ENCODE data around the gene ASTN2.

The ASTN2 gene

DNA sequence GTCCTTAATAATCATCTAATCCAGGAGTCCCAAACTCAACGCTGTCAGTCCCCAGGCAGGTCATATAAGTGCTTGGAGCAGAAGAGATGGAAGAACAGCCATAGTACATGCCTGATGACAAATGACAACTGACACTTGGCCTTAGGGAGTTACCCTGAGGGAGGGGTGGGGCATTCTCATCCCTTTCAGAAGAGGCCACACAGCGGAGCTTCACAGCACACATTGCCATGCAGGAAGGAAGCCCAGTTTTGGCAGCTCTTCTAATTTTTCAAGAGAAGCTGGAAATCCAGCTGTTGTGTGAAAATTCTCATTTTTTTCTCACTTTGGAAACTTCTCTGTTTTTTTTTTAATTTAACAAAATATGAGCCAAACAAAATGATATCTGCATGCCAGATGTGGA is 89.0 kb downstream of the ASTN2 start:
- TF ChIP-seq CTCF (IDR thresholded peaks at IDR 0.05; ENCODE audit: insufficient read depth, missing control alignments) = no peak
- DNase-seq (ENCODE audit: insufficient read length, low spot score) = no peak
- FAIRE-seq = no peak

DNA sequence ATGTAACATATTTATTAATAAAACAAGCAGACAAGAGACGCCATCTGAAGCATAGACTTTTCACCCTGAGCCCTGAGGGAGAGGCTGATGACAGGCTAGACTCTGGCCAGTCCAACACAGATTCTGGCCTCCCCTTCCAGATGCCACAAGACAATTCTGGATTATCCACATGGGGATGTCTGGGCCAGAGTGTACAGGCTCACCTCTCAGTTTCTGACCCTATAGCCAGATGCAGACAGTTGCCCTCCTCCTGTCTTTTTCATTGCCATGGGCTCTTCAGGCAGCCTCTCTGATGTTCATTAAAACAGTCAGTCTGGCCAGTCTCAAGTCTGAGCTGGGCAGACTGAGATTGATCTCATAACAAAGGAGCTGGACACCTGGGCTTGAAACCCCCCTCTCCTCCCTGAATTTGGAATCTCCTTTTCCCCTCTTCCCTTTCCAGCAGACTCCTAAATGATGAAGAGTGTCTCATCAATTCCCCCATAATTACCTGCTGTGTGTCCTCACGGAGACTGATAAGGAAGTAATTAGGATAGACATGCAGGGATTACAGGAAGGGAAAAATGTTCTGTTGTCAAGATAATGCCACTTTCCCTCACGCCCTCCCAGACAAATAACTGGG is 89.6 kb downstream of the ASTN2 start:
- FAIRE-seq (no peak), DNase-seq (ENCODE audit: insufficient read length, low spot score) (no peak)
- no peak for TF ChIP-seq CTCF (IDR thresholded peaks at IDR 0.05; ENCODE audit: insufficient read depth, missing control alignments)

GRCh38 chr9:117323390-117323789 is 91.5 kb downstream of the ASTN2 start:
- TF ChIP-seq CTCF (IDR thresholded peaks at IDR 0.05; ENCODE audit: insufficient read depth, missing control alignments) = no peak
- DNase-seq (ENCODE audit: insufficient read length, low spot score) (no peak), FAIRE-seq (no peak)

- FAIRE-seq (no peak), DNase-seq (ENCODE audit: insufficient read length, low spot score) (no peak)
- TF ChIP-seq CTCF (IDR thresholded peaks at IDR 0.05; ENCODE audit: insufficient read depth, missing control alignments) = no peak
Observed at GRCh38 chr9:117317192-117317591, 97.7 kb downstream of the ASTN2 start.

DNA sequence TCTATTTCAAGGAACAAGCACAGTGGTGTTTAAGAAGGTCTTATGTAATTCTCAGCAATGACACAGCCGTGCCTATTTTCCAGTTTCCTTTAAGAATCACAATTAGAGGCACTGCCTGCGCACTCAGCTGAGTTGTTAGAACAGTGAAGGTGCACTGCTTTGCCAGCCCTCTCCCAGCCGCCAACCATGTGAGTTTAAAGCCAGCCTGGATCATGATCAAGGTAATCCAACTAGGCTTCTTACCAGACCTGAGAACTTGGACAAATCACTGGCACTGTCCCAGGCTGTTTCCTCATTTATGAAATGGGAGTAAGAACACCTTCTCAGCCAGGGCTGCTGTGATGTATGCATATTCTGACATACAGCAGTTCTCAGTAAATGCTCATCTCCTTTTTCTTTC is 99.6 kb downstream of the ASTN2 start:
- TF ChIP-seq CTCF (IDR thresholded peaks at IDR 0.05; ENCODE audit: insufficient read depth, missing control alignments) = no peak
- no peak for FAIRE-seq
- no peak for DNase-seq (ENCODE audit: insufficient read length, low spot score)

GRCh38 chr9:117313989-117314388 is 100.9 kb downstream of the ASTN2 start:
- FAIRE-seq = no peak
- TF ChIP-seq CTCF (IDR thresholded peaks at IDR 0.05; ENCODE audit: insufficient read depth, missing control alignments) = no peak
- no peak for DNase-seq (ENCODE audit: insufficient read length, low spot score)

GRCh38 chr9:117307701-117308100 is 107.2 kb downstream of the ASTN2 start:
- FAIRE-seq (no peak), DNase-seq (ENCODE audit: insufficient read length, low spot score) (no peak)
- no peak for TF ChIP-seq CTCF (IDR thresholded peaks at IDR 0.05; ENCODE audit: insufficient read depth, missing control alignments)
